A172 (cell line): ENCODE measurements around the gene PNLDC1. TPM values are rescaled to one million over a fixed set of nuclear protein-coding genes. Genes with fewer than 3 reads are reported as not detected.

Experiments
- DNase-seq: peaks from one replicate; pipeline ENCODE4 v3.0.0-alpha.2; 2015; ENCODE audit warnings: low spot score
- total RNA-seq: library from RNA; depleted of rRNA; stranded (reverse); fragments of >200 nt; shearing (Covaris generic); gene quantifications from 2 replicates; pipeline ENCODE4 v1.2.3, GENCODE V29; 2014; rRNA removed

The PNLDC1 gene, protein sequence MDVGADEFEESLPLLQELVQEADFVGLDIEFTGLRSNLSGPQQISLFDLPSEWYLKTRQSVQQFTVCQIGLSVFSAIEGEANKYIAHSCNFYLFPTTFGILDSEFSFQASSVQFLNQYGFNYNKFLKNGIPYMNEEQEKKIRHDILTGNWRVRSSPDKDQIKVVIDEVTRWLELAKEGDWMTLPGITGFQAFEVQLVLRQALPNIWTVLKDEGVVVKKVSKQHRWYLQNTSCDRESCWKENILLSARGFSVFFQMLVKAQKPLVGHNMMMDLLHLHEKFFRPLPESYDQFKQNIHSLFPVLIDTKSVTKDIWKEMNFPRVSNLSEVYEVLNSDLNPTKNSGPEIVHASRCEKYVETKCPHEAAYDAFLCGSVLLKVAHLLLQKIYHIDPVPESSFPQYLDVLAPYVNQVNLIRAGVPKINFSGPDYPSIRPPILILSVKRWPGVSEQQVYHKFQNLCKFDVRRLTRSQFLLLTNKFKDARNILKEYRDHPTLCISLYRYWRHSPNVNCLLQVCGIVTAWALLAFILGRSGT
- not detected in 2 replicates for total RNA-seq

DNA sequence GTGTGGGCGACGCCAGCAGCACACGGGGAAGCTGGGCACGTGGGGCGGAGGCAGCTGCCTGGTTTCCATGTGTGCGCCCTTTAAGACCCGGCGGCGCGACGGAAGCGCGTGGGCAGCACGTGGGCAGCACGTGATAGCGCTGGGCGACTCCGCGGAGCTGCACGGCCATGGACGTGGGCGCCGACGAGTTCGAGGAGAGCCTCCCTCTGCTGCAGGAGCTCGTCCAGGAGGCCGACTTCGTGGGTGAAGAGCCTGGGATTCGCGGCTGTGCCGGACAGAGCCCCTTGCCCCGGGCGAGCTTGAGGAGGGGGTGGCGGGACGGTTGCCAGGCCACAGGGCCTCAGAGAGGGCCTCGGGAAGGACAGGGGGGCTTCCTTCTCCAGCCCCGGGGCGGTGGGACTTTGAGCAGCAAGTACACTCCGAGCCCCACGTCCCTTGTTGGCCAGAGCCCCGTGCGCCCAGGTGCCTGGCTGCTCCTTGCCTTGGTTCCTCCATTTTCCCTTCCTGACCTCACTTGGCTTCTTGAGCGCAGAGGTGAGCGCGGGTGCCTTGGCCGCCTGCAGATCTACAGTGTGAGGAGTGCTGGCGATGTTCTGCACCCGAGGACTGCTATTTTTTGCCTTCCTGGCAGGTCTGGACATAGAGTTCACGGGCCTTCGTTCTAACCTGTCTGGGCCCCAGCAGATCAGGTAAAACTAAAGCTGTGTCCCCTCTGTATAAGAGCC is at the start of gene PNLDC1:
Gene PNLDC1 (plus strand): TSS at position 136 of the 725 bp plus-strand sequence. CDS start 32 bp downstream, at position 168.
- DNase-seq = no peak

DNA sequence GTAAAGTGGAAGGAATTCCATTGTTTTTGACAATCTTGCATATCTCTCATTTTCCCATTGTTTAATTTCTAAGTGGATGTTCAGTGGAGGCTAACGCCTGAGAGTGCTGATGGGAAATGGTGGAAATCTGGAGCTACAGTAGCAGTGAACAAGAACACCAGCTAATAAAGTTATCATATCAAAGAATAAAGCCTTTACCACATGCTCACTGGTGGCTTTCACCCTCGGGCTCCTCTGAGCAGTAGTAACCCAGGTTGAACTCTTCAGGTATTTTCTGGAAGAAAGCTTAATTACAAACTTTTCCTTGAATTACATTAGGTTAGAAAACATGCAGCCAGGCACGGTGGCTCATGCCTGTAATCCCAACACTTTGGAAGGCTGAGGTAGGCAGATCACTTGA is 48.6 kb upstream of the PNLDC1 start:
- DNase-seq = no peak

DNA sequence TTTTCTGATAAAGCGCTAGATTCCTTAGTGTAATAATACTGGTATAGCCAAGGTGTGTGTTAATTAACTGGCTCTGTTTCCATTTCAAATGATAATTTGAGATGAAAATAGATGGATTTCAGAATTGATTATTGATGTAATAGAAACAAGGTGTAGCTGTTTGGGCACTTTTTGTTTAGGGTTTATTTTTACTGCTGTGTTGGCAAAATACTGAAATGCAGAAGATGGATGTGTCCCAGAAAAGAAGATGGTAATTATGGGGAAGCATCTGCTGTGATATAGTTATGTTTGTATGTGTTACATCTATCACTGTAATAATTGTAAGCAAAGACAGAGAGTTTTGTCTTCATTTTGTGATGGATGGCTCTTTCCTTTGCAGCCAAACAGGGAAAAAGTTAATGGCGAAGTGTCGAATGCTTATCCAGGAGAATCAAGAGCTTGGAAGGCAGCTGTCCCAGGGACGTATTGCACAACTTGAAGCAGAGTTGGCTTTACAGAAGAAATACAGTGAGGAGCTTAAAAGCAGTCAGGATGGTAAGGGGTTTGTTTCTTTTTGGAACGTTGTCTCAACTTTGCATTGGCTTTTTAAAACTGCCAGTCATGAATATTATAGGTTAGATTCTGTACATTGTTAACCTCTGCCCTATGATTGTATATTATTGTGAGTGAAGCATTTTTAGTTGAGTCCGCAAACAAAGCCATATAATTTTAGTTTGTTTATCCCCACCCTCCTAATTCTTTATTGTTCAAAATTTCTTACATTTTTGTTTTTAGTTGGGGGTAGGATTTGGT is 46.8 kb upstream of the PNLDC1 start:
- DNase-seq = no peak

DNA sequence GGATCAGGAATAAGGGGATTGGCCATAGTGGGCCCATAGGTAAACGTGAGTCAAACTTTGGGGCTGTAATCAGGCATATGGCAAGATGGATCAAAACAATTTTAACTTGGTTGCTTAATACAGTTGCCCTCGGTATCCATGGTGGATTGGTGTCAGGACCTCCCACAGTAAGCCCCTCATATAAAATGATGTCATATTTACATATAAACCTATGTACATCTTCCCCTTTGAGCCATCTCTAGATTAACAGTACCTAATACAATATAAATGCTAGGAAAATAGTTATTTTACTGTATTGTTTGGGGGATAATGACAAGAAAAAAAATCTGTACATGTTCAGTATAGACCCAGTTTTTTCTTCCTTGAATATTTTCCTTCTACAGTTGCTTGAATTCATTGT is 45.7 kb upstream of the PNLDC1 start:
- DNase-seq = no peak

GRCh38 chr6:159754959-159755914 is 44.8 kb upstream of the PNLDC1 start:
- DNase-seq = no peak

GRCh38 chr6:159756508-159756907 is 43.6 kb upstream of the PNLDC1 start:
- DNase-seq = no peak

GRCh38 chr6:159758031-159759001 is 41.8 kb upstream of the PNLDC1 start:
- peak; percentile 65 for DNase-seq

- no peak for DNase-seq
Measured at GRCh38 chr6:159759645-159760044, 40.4 kb upstream of the PNLDC1 start.

DNA sequence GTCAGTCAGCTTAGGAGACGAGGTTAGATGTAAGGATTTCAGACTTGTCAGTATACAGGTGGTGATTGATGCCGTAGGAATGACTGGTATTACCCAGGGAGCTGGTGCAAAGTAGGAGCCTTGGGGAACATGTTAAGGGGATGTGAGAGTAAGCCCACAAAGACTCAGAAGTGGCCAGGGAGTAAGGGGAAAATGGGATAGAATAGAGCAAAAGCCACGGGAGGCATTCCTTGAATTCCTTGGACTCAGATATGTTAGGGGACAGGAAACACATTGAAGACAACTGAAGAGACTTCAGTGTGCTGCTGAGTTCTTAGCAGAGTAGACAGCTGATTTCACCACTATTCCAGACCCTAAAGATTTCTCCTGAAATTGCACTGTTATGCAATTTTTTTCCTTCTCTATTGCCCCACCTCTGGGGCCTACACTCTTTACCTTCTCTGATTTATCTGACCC is 39.4 kb upstream of the PNLDC1 start:
- DNase-seq = peak; percentile 64

- no peak for DNase-seq
Measured at GRCh38 chr6:159761129-159761872, 38.8 kb upstream of the PNLDC1 start.

- DNase-seq = peak; percentile 87
Measured at GRCh38 chr6:159761873-159762680, 38.0 kb upstream of the PNLDC1 start, which contains the start of gene ACAT2. ACAT2 (plus strand) TSS chr6:159762045; CDS start chr6:159762088, 43 bp downstream.

DNA sequence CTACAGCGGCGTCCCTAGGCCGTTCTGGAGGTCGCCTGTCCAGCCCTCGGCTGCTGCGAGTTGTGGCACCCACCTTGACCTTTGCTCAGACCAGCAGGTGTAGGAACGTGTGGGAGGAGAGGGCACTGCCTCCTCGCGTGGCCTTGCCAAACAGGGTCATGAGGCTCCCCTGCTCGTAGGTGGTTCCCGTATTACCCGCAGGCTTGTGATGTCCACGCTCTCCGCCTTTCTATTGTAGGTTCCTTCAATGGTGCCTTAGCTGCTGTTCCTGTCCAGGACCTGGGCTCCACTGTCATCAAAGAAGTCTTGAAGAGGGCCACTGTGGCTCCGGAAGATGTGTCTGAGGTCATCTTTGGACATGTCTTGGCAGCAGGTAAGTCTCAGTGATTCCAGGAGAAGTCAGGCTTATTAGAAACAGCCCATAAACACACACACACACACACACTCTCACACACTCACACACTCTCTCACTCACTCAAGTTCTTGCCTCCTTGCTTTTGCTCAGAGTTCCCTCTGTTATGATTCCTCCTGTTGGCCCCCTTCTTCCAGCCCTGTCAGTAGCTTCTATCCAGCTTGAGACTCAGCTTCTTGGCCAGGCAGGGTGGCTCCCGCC is 37.3 kb upstream of the PNLDC1 start:
- no peak for DNase-seq

DNA sequence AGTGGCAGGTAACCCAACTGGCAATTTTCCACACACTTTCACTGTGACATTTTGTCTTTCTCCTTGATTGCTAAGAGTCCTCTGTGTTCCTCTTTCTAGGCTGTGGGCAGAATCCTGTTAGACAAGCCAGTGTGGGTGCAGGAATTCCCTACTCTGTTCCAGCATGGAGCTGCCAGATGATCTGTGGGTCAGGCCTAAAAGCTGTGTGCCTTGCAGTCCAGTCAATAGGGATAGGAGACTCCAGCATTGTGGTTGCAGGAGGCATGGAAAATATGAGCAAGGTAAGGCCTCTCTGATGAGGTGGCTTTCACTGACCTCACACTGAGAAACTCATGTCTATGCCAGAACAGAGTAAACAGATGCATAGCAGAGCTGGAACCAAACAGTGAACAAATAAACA is 33.2 kb upstream of the PNLDC1 start:
- DNase-seq = no peak

GRCh38 chr6:159769470-159769869 is 30.6 kb upstream of the PNLDC1 start:
- DNase-seq = no peak

- DNase-seq = no peak
Measured at GRCh38 chr6:159772196-159772595, 27.9 kb upstream of the PNLDC1 start.

DNA sequence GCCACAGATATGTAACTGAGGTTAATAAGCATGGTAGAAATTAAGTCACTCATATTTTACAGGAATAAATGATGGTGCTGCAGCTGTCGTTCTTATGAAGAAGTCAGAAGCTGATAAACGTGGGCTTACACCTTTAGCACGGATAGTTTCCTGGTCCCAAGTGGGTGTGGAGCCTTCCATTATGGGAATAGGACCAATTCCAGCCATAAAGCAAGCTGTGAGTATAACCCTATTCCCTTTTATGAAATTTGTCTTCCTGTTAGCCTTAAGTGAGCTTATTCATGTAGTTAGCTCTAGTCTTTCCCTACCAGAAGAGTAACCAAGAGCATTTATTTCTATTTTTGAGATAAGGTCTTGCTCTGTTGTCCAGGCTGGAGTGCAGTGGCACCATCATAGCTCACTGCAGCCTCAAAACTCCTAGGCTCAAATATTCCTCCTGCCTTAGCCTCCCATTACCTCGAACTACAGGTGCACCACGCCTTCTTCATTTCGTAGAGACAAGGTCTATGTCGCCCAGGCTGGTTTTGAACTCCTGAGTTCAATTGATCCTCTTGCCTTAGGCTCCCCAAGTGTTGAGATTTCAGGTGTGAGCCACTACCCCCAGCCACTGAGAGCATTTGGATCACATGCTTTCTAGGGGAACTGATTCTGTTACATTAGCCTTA is 22.7 kb upstream of the PNLDC1 start:
- no peak for DNase-seq

DNA sequence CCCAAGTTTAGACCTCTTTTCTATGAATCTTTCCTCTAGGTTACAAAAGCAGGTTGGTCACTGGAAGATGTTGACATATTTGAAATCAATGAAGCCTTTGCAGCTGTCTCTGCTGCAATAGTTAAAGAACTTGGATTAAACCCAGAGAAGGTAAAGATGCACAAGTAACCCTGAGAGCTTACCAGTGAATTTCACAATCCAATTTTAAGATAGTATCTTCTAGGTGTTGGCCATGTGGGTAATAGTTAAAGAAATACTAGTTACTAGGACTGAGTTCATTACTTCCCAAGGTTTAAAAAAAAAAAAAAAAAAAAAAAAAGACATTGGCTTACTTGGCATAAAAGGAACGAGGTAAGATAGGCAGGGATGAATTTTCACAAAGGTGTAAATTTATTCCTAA is 21.9 kb upstream of the PNLDC1 start:
- no peak for DNase-seq
